ENCODE data around the gene CDH13.

CDH13 gene

GRCh38 chr16:82767198-82767597 lies 140.4 kb downstream of the CDH13 start:
- Mint-ChIP-seq H3K36me3 (ENCODE audit: low read depth) (no peaks in the 10 kb centered on the region), H3K4me3 (no peak overlapping the region), H3K9me3 (no peaks in the 10 kb centered on the region), H3K4me1 (ENCODE audit: low read depth) (no peaks in the 10 kb centered on the region), H3K27ac (no peak overlapping the region), H3K27me3 (peaks cover 17% of the 10 kb centered on the region)
- DNase-seq = no peak

DNA sequence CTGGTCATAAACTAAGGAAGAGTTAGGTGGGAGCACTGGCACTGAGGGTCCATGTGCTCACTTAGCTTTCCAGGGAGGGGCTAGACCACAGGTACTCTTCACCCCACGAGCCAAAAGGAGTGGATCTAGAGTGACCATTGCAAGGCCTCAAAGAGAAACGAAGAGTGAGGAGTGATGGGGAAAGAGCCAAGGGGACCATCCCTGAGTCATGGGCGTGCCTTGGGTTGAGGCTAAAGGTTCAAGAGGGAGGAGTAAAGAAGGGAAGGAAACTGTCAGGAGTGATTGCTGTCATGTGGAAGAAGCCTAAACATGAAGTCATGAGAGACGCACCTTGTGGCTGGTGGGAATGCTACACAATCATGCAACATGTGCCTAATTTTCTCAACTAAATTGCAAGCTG lies 141.0 kb downstream of the CDH13 start:
- H3K27me3 Mint-ChIP-seq = peaks cover 17% of the 10 kb centered on the region
- H3K4me1 Mint-ChIP-seq (ENCODE audit: low read depth) = no peaks in the 10 kb centered on the region
- H3K36me3 Mint-ChIP-seq (ENCODE audit: low read depth) = no peaks in the 10 kb centered on the region
- H3K9me3 Mint-ChIP-seq = no peaks in the 10 kb centered on the region
- H3K27ac Mint-ChIP-seq = no peak overlapping the region
- no peak for DNase-seq
- H3K4me3 Mint-ChIP-seq = no peak overlapping the region

DNA sequence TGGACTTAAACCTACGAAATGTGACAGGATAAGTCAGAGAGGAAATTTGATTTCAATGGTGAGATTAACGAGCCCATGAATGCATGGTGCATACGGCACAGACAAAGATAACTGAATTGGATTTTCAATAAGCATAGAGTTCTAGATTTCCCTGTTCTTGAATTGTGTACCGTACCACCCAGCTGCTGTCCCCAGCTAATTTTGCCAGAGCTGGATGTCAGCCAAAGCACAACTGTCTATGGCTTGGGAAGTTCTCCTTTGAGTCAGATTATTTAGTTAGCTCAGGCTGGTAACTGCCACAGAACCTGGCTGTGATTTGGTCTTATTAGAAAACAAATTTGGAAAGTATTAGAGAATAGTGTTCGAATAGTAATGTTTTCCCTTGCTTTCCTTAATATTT lies 143.1 kb downstream of the CDH13 start:
- no peak for DNase-seq
- Mint-ChIP-seq H3K27ac (no peak overlapping the region), H3K36me3 (ENCODE audit: low read depth) (no peaks in the 10 kb centered on the region), H3K9me3 (no peaks in the 10 kb centered on the region), H3K4me1 (ENCODE audit: low read depth) (no peaks in the 10 kb centered on the region), H3K4me3 (no peak overlapping the region), H3K27me3 (peaks cover 17% of the 10 kb centered on the region)

- no peaks in the 10 kb centered on the region for H3K4me1 Mint-ChIP-seq (ENCODE audit: low read depth)
- H3K27me3 Mint-ChIP-seq = peaks cover 8% of the 10 kb centered on the region
- no peaks in the 10 kb centered on the region for H3K36me3 Mint-ChIP-seq (ENCODE audit: low read depth)
- no peak overlapping the region for H3K27ac Mint-ChIP-seq
- no peak overlapping the region for H3K4me3 Mint-ChIP-seq
- DNase-seq = no peak
- no peaks in the 10 kb centered on the region for H3K9me3 Mint-ChIP-seq
These were observed 145.4 kb downstream of the CDH13 start for GRCh38 chr16:82772215-82772614.

GRCh38 chr16:82773018-82773417 lies 146.2 kb downstream of the CDH13 start:
- H3K36me3 Mint-ChIP-seq (ENCODE audit: low read depth) = no peaks in the 10 kb centered on the region
- H3K4me1 Mint-ChIP-seq (ENCODE audit: low read depth) = no peaks in the 10 kb centered on the region
- H3K4me3 Mint-ChIP-seq = no peak overlapping the region
- no peaks in the 10 kb centered on the region for H3K9me3 Mint-ChIP-seq
- no peaks in the 10 kb centered on the region for H3K27me3 Mint-ChIP-seq
- DNase-seq = no peak
- H3K27ac Mint-ChIP-seq = no peak overlapping the region

DNA sequence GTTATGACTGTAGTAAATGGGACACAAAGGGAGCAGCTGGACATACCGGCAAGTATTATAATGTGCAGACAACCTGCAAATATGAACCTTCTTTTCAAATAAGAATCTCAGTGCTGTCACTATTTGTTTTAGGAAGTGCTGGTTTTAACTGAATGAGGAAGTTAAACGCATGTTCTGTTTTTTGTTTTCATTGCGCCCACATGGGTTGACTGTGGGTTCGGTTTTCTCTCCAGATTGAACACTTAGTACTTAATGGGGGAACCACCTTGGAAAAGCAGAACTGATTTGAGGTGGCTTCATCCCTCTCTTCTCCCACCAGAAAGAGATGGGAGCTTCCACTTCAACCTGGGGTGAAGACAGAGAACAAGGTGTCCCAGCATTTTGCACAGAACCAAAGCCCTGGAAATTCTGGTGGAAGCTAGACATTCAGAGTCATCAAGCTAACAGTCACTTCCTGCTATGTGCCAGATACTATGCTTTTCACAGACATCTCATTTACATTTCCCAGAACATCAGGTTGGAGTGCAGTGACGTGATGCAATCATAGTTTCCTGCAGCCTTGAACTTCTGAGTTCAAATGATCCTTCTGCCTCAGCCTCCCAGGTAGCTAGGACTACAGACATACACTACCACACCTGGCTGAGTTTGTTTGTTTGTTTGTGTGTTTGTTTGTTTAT lies 149.8 kb downstream of the CDH13 start:
- peaks cover 9% of the 10 kb centered on the region for H3K27me3 Mint-ChIP-seq
- DNase-seq = no peak
- H3K27ac Mint-ChIP-seq = no peak overlapping the region
- H3K4me3 Mint-ChIP-seq = no peak overlapping the region
- H3K4me1 Mint-ChIP-seq (ENCODE audit: low read depth) = no peaks in the 10 kb centered on the region
- no peaks in the 10 kb centered on the region for H3K36me3 Mint-ChIP-seq (ENCODE audit: low read depth)
- peaks cover 3% of the 10 kb centered on the region for H3K9me3 Mint-ChIP-seq

GRCh38 chr16:82782715-82783251 lies 156.0 kb downstream of the CDH13 start:
- Mint-ChIP-seq H3K4me1 (ENCODE audit: low read depth) (no peaks in the 10 kb centered on the region), H3K27me3 (peaks cover 11% of the 10 kb centered on the region), H3K4me3 (no peak overlapping the region), H3K9me3 (peaks cover 5% of the 10 kb centered on the region), H3K36me3 (ENCODE audit: low read depth) (no peaks in the 10 kb centered on the region), H3K27ac (no peak overlapping the region)
- DNase-seq = no peak

DNA sequence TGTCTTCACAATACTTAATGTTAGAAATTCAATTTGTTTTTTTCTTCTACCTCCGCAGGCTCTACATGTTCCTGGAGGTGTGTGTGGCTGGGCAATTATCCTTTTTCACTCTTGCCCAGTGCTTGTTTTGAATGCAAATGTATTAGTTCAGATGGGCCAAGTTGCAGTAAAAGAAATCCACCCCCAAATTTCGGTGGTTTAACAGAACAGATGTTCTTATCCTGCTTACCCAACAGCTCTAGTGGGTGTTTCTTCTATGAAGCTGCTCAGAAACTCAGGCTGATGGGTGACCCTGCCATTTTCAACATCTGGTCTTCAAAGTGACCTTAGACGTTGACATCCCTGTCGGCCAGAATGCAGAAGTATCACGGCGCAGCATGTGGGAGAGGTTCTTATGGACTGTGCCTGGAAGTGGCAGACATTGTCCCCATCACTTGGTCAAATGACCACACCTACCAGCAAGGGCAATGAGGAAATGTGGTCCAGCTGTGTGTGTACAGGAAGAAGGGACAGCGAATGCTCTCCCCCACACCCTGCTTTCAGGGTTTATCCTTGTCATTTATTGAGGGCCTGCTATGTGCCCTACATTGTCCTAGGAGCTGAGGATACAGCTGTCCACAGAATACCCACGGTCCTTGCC lies 157.3 kb downstream of the CDH13 start:
- no peak for DNase-seq
- peaks cover 6% of the 10 kb centered on the region for H3K27me3 Mint-ChIP-seq
- H3K27ac Mint-ChIP-seq = no peak overlapping the region
- no peaks in the 10 kb centered on the region for H3K36me3 Mint-ChIP-seq (ENCODE audit: low read depth)
- H3K9me3 Mint-ChIP-seq = peaks cover 5% of the 10 kb centered on the region
- H3K4me3 Mint-ChIP-seq = no peak overlapping the region
- H3K4me1 Mint-ChIP-seq (ENCODE audit: low read depth) = no peaks in the 10 kb centered on the region

- Mint-ChIP-seq H3K4me3 (no peak overlapping the region), H3K9me3 (peaks cover 5% of the 10 kb centered on the region), H3K36me3 (ENCODE audit: low read depth) (no peaks in the 10 kb centered on the region), H3K27ac (no peak overlapping the region), H3K4me1 (ENCODE audit: low read depth) (no peaks in the 10 kb centered on the region), H3K27me3 (peaks cover 6% of the 10 kb centered on the region)
- no peak for DNase-seq
These were observed 157.8 kb downstream of the CDH13 start for GRCh38 chr16:82784573-82784968.

- Mint-ChIP-seq H3K27ac (no peak overlapping the region), H3K36me3 (ENCODE audit: low read depth) (no peaks in the 10 kb centered on the region), H3K27me3 (no peaks in the 10 kb centered on the region), H3K4me3 (no peak overlapping the region), H3K4me1 (ENCODE audit: low read depth) (no peaks in the 10 kb centered on the region), H3K9me3 (no peaks in the 10 kb centered on the region)
- no peak for DNase-seq
These were observed 161.5 kb downstream of the CDH13 start for GRCh38 chr16:82788225-82788624.

DNA sequence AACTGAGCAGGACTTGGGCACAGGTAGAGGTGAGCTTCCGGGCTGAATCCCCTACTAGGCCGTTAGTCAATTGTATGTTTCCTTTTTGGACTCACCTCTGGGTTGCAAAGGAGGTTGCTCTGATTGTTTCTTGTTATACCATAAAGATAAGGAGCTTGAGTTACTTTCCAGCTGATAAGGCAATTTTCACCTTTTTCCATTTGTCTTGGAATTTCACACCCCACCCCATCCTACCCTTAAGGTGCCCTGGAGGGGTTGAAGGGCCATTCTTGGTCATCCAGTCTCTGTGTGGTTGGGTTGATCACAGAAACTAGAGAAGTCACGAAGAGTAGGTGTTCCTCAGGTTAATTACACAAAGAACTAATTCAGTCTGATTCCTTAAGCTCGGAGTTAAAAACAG lies 162.2 kb downstream of the CDH13 start:
- H3K27ac Mint-ChIP-seq = no peak overlapping the region
- H3K9me3 Mint-ChIP-seq = no peaks in the 10 kb centered on the region
- no peak overlapping the region for H3K4me3 Mint-ChIP-seq
- no peaks in the 10 kb centered on the region for H3K27me3 Mint-ChIP-seq
- DNase-seq = no peak
- H3K4me1 Mint-ChIP-seq (ENCODE audit: low read depth) = no peaks in the 10 kb centered on the region
- H3K36me3 Mint-ChIP-seq (ENCODE audit: low read depth) = no peaks in the 10 kb centered on the region

- Mint-ChIP-seq H3K36me3 (ENCODE audit: low read depth) (no peaks in the 10 kb centered on the region), H3K27me3 (no peaks in the 10 kb centered on the region), H3K9me3 (peaks cover 2% of the 10 kb centered on the region), H3K4me3 (no peak overlapping the region), H3K27ac (no peak overlapping the region), H3K4me1 (ENCODE audit: low read depth) (no peaks in the 10 kb centered on the region)
- DNase-seq = no peak
These were observed 165.9 kb downstream of the CDH13 start for GRCh38 chr16:82792693-82793092.

DNA sequence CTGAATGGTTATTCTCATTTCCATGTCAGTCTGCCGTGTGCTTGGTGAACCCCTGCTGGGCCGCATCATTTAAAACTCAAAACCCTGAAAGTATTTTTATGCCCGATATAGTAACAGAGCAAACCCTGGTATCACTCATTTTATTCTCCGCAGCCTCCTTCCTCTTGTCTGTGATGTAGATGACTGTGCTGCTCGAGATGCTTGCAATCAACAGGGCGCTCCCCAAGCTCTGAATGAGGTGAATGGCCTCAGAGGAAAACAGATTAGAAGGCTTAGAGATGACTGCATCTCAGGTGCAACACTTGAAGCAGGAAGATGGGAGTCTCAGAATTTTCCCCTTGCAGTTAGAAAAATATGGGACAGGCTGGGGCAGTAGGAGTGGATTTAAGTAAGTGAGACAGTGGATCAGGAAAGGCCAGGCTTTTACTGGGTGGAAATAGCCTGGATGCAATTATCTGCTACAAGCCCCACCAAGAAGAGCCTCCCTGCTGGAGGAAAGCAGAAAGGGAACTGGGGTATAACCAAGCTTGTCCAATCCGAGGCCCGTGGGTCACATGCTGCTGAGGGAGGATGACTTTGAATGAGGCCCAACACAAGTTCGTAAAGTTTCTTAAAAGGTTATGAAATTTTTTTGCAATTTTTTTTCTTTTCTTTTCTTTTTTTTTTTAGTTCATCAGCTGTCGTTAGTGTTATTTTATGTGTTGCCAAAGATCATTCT lies 166.9 kb downstream of the CDH13 start:
- DNase-seq = no peak
- Mint-ChIP-seq H3K4me1 (ENCODE audit: low read depth) (no peaks in the 10 kb centered on the region), H3K9me3 (peaks cover 2% of the 10 kb centered on the region), H3K27me3 (no peaks in the 10 kb centered on the region), H3K4me3 (no peak overlapping the region), H3K27ac (no peak overlapping the region), H3K36me3 (ENCODE audit: low read depth) (no peaks in the 10 kb centered on the region)

GRCh38 chr16:82796047-82796446 lies 169.3 kb downstream of the CDH13 start:
- DNase-seq = no peak
- H3K27me3 Mint-ChIP-seq = no peaks in the 10 kb centered on the region
- no peak overlapping the region for H3K4me3 Mint-ChIP-seq
- no peak overlapping the region for H3K27ac Mint-ChIP-seq
- peaks cover 2% of the 10 kb centered on the region for H3K9me3 Mint-ChIP-seq
- H3K36me3 Mint-ChIP-seq (ENCODE audit: low read depth) = no peaks in the 10 kb centered on the region
- peaks cover under 1% of the 10 kb centered on the region for H3K4me1 Mint-ChIP-seq (ENCODE audit: low read depth)

- H3K27me3 Mint-ChIP-seq = peaks cover 5% of the 10 kb centered on the region
- no peaks in the 10 kb centered on the region for H3K36me3 Mint-ChIP-seq (ENCODE audit: low read depth)
- peak overlapping the region; percentile 15 for H3K27ac Mint-ChIP-seq
- no peak for DNase-seq
- peaks cover 2% of the 10 kb centered on the region for H3K9me3 Mint-ChIP-seq
- peaks cover 9% of the 10 kb centered on the region for H3K4me1 Mint-ChIP-seq (ENCODE audit: low read depth)
- H3K4me3 Mint-ChIP-seq = no peak overlapping the region
These were observed 174.6 kb downstream of the CDH13 start for GRCh38 chr16:82801361-82801760.

Data from activated T-cell treated with anti-CD3 and anti-CD28 coated beads, Interleukin-2, amount 50 U/mL, for 24 hours (primary cell).